GM10266 (cell line): Measurements from ENCODE around the gene ABCB11.

ENCODE experiments used
- DNase-seq: peaks from one replicate; pipeline ENCODE4 v3.0.0; 2012; ENCODE audit errors: extremely low spot score
- TF ChIP-seq, protein P1 (sequence below): IDR thresholded peaks from 2 replicates; pipeline ENCODE4 v1.5.1; 2012; ENCODE audit warnings: mild to moderate bottlenecking, low read depth; ENCODE audit not compliant: control insufficient read depth, insufficient read depth; ENCODE audit errors: missing control alignments

Gene ABCB11

DNA sequence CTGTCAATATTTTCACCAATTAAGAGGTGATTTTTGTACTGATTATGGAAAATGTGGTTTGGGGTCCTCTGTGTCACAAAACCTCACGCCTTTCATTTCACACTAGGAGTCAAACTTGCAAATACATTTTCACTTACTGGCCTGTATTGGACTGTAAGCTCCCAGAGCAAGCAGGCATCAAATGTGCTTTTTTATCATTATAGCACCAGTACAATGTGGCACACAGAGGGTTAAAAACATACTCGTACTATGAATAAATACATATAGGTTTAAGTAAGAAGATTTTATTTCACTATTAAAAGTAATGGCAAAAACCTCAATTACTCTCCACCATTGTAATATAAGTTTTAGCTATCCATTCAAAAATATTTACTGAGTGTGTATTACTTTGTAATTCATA, 56.7 kb downstream of the ABCB11 start:
- no peak for DNase-seq
- TF ChIP-seq, protein P1, sequence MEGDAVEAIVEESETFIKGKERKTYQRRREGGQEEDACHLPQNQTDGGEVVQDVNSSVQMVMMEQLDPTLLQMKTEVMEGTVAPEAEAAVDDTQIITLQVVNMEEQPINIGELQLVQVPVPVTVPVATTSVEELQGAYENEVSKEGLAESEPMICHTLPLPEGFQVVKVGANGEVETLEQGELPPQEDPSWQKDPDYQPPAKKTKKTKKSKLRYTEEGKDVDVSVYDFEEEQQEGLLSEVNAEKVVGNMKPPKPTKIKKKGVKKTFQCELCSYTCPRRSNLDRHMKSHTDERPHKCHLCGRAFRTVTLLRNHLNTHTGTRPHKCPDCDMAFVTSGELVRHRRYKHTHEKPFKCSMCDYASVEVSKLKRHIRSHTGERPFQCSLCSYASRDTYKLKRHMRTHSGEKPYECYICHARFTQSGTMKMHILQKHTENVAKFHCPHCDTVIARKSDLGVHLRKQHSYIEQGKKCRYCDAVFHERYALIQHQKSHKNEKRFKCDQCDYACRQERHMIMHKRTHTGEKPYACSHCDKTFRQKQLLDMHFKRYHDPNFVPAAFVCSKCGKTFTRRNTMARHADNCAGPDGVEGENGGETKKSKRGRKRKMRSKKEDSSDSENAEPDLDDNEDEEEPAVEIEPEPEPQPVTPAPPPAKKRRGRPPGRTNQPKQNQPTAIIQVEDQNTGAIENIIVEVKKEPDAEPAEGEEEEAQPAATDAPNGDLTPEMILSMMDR: no peak

DNA sequence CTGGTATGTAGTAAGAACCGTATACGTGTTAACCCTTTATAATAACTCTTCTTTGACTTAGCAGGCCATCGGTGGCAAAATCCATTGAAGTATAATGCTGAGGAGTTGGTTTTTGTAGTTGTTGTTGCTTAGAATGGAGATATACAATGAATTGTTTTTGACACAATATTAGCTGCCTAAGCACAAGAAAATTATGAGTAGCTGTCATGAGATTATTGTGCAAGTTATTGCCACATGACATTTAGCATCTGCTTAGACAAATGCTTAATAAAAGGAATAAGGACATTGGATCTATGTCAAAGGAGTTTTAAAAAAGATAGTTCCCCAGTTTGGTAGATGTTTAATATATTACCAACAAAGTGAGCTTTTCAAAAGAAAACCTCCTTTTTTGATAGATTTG, 59.9 kb downstream of the ABCB11 start:
- no peak for DNase-seq
- TF ChIP-seq, protein P1: no peak

DNA sequence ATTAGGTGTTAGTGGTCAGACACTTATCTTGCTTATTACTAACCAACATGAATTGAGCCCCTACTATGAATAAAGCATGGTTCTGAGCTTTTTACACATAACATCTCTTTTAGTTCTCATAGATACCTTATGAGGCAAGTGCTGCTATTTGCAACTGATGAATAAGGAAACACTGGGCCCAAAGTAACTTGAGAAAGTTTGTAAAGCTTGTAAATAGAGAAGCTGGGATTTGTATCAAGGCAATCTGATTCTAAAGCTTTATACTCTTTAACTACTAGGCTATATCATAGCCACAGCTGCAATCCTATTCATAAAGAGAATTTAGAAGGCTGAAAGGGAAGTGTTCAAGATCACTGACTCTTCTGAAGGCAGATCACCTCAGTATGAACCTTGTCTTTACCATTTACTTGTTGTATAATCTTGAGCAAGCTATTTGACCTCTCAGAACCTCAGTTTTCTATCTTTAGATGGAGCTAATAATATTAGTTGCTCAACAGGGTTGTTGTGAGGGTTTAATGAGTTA, 60.4 kb downstream of the ABCB11 start:
- DNase-seq: no peak
- TF ChIP-seq, protein P1: no peak

DNA sequence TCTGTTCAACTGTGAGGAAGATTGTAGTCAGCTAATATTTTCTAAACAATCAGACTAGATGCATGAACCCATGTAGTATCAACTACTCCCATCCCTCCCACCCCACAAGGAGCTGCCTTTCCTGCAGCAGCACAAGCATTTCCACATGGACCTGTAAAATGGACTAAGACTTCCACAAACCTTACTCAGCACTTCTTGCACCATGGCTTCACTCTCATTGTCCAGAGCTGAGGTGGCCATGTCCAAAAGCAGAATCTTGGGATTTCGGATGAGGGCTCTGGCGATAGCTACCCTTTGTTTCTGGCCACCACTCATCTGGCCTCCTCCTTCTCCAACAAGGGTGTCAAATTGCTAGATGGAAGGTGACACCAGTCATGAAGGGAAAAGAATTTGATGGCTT, 61.3 kb downstream of the ABCB11 start:
- no peak for DNase-seq

DNA sequence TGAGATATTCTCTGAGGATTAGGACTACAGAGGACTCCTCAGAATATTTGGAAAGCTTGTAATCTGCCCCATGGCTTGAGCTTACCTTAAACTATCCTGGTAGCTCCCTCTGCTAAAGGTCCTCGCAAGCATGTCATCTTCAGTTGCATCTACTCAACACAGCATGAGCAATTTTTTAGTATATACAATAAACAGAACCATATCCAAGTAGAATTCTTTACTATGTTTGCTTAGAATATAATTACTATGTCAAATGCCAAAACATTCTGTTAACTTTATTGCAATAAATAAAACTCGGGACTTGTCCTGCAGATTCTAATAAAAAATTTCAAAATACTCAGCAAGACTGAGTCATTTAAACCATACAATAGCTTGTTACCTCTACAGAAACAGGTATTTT, 62.8 kb downstream of the ABCB11 start:
- DNase-seq: no peak
- TF ChIP-seq, protein P1: no peak

More for the DNA sequence above, 61.3 kb downstream of the ABCB11 start:
- TF ChIP-seq, protein P1: no peak

DNA sequence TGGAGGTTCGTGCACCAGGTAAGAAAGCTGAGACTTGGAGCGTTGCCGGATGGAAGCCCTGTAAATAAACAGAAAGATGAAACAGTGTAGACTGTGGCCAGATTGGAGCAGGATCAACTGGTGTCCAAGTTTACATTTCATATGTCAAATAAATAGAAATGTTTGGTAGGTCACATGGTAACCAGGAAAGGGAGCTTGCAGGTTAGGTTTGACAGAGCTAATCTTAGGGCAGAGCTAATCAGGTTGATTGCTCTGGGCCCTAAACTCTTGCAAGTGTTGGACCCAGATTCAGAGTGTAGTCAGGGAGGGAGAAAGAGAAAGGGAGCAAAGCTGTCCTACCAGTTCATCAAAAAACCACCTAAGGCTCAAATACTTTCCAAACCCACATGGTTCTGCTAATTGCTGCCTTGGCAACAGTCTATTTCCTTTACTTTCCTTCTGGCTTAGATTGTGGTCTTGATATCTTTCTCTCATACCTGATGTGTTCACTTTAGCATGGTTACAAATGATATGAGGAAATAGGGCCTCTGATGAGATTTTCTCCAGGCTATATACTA, 66.8 kb downstream of the ABCB11 start:
- TF ChIP-seq, protein P1: no peak
- no peak for DNase-seq

DNA sequence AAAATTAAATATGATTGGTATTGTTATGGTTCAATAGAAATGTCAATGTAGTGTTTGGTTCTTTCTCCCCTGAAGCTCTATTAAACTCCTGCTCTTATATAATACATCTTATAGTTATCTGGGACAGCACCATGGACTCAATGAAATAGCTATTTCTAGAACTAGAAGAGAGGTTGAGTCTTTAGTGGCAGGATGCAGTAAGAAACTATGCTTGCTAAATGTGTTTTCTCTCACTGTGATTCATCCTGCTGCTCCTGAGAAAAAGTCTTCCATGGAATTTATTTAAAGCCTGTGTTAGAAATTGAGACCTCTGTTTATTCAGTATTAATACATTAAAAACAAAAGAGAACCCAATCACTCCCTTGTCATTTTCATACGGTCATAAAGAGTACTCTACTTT, 68.5 kb downstream of the ABCB11 start:
- TF ChIP-seq, protein P1: no peak
- no peak for DNase-seq
